MM.1S (cell line): ENCODE measurements around the gene HYAL2.

ENCODE experiments used
- EZH2 ChIP-seq: fragments of 300-600 bp; sonication (generic); optimal IDR thresholded peaks from 2 replicates; pipeline ENCODE3; 2017; ENCODE audit warnings: low read depth, mild to moderate bottlenecking, antibody characterized with exemption, low read length, mixed read lengths
- EZH2phosphoT487 ChIP-seq: fragments of 300-600 bp; sonication (generic); IDR thresholded peaks from 2 replicates; pipeline ENCODE4 v1.6.1; 2018; ENCODE audit warnings: antibody characterized with exemption, low read length
- TF ChIP-seq, protein P1 (sequence below): fragments of 300-600 bp; sonication (generic); IDR thresholded peaks from 2 replicates; pipeline ENCODE4 v1.5.1; 2016; ENCODE audit warnings: antibody characterized with exemption, low read length, mixed read lengths

DNA sequence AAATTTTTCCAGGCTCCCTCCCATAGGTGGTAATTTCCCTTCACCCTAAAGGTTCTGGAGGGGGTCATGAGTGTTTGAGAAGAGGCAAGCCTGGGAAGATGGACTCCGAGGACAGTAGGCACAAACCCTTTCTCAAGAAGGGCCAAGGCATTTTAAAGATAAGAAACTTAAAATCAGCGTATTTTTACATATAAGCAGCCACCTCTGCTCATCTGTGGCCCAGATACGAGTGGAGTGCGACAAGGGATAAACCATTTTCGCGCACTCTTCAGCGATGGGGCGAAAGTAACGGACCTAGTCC lies 17.6 kb upstream of the HYAL2 start:
- TF ChIP-seq EZH2phosphoT487: no peak
- TF ChIP-seq, protein P1, sequence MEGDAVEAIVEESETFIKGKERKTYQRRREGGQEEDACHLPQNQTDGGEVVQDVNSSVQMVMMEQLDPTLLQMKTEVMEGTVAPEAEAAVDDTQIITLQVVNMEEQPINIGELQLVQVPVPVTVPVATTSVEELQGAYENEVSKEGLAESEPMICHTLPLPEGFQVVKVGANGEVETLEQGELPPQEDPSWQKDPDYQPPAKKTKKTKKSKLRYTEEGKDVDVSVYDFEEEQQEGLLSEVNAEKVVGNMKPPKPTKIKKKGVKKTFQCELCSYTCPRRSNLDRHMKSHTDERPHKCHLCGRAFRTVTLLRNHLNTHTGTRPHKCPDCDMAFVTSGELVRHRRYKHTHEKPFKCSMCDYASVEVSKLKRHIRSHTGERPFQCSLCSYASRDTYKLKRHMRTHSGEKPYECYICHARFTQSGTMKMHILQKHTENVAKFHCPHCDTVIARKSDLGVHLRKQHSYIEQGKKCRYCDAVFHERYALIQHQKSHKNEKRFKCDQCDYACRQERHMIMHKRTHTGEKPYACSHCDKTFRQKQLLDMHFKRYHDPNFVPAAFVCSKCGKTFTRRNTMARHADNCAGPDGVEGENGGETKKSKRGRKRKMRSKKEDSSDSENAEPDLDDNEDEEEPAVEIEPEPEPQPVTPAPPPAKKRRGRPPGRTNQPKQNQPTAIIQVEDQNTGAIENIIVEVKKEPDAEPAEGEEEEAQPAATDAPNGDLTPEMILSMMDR: no peak
- TF ChIP-seq EZH2: no peak
